SJSA1 (cell line): ENCODE data around the gene FKBP1A. TPM values are rescaled to one million over a fixed set of nuclear protein-coding genes. Genes with fewer than 3 reads are reported as not detected.

Experiments used
- DNase-seq, 2 experiments: peaks; one replicate each; pipeline ENCODE4 v3.0.0-alpha.2; 2015 to 2020; ENCODE audit warnings: low spot score in 2 of 2, low read depth in 1 of 2
- H3K27ac ChIP-seq: fragments of 250-450 bp; sonication (Bioruptor Pico); 2 replicates; pipeline ENCODE4 v1.5.1; 2020; ENCODE audit warnings: mild to moderate bottlenecking, moderate library complexity
- H3K27me3 ChIP-seq: fragments of 250-450 bp; sonication (Bioruptor Pico); replicated peaks from 2 replicates; pipeline ENCODE4 v1.5.1; 2020; ENCODE audit warnings: mild to moderate bottlenecking, moderate library complexity
- H3K36me3 ChIP-seq: fragments of 250-450 bp; sonication (Bioruptor Pico); 2 replicates; pipeline ENCODE4 v1.5.1; 2020; ENCODE audit warnings: mild to moderate bottlenecking
- H3K4me1 ChIP-seq: fragments of 250-450 bp; sonication (Bioruptor Pico); replicated peaks from 2 replicates; pipeline ENCODE4 v1.6.1; 2021; ENCODE audit warnings: mild to moderate bottlenecking
- H3K4me3 ChIP-seq: fragments of 250-450 bp; sonication (Bioruptor Pico); 2 replicates; pipeline ENCODE4 v1.5.1; 2020; ENCODE audit warnings: mild to moderate bottlenecking
- H3K9me3 ChIP-seq: fragments of 250-450 bp; sonication (Bioruptor Pico); replicated peaks from 2 replicates; pipeline ENCODE4 v1.5.1; 2020; ENCODE audit warnings: mild to moderate bottlenecking
- total RNA-seq: library from RNA; depleted of rRNA; stranded (reverse); fragments of >200 nt; shearing (Covaris generic); gene quantifications from 2 replicates; pipeline ENCODE4 v1.2.3, GENCODE V29; 2014; rRNA removed

The FKBP1A gene
- 75.3 and 98.6 TPM in 2 replicates for total RNA-seq

GRCh38 chr20:1392693-1393506 is at the start of gene FKBP1A:
Gene FKBP1A, minus strand, starts transcription at chr20:1393054. Its CDS starts 56 bp downstream, at chr20:1392998.
- Histone ChIP-seq H3K27ac (no peak within 1 kb of the TSS), H3K27me3 (no peaks in the 10 kb centered on the region), H3K36me3 (peaks cover 14% of the 10 kb centered on the region), H3K9me3 (no peaks in the 10 kb centered on the region), H3K4me3 (peak within 1 kb of the TSS; percentile 80), H3K4me1 (peaks cover 31% of the 10 kb centered on the region)
- peak; percentile 90 to 91 for DNase-seq

GRCh38 chr20:1442304-1442703 is 49.5 kb upstream of the FKBP1A start:
- DNase-seq: no peak
- Histone ChIP-seq H3K36me3 (peaks cover 59% of the 10 kb centered on the region), H3K4me3 (no peak overlapping the region), H3K27me3 (no peaks in the 10 kb centered on the region), H3K9me3 (no peaks in the 10 kb centered on the region), H3K27ac (no peak overlapping the region), H3K4me1 (no peaks in the 10 kb centered on the region)

GRCh38 chr20:1441133-1441532 is 48.3 kb upstream of the FKBP1A start:
- Histone ChIP-seq H3K4me3 (no peak overlapping the region), H3K36me3 (peaks cover 47% of the 10 kb centered on the region), H3K27me3 (no peaks in the 10 kb centered on the region), H3K9me3 (no peaks in the 10 kb centered on the region), H3K27ac (no peak overlapping the region), H3K4me1 (no peaks in the 10 kb centered on the region)
- no peak for DNase-seq

- Histone ChIP-seq H3K4me3 (no peak overlapping the region), H3K9me3 (no peaks in the 10 kb centered on the region), H3K27me3 (no peaks in the 10 kb centered on the region), H3K27ac (no peak overlapping the region), H3K36me3 (peaks cover 36% of the 10 kb centered on the region), H3K4me1 (peaks cover 3% of the 10 kb centered on the region)
- DNase-seq: no peak
Observed at GRCh38 chr20:1440024-1440423, 47.2 kb upstream of the FKBP1A start.

GRCh38 chr20:1438361-1438760 is 45.5 kb upstream of the FKBP1A start:
- no peak for DNase-seq
- H3K4me3 ChIP-seq: no peak overlapping the region
- peaks cover 19% of the 10 kb centered on the region for H3K36me3 ChIP-seq
- no peaks in the 10 kb centered on the region for H3K27me3 ChIP-seq
- H3K27ac ChIP-seq: no peak overlapping the region
- H3K9me3 ChIP-seq: no peaks in the 10 kb centered on the region
- H3K4me1 ChIP-seq: peaks cover 11% of the 10 kb centered on the region

- Histone ChIP-seq H3K4me1 (peaks cover 11% of the 10 kb centered on the region), H3K27ac (no peak overlapping the region), H3K9me3 (no peaks in the 10 kb centered on the region), H3K36me3 (peaks cover 10% of the 10 kb centered on the region), H3K4me3 (no peak overlapping the region), H3K27me3 (no peaks in the 10 kb centered on the region)
- peak; percentile 55 to 63 for DNase-seq
Observed at GRCh38 chr20:1437235-1437904, 44.5 kb upstream of the FKBP1A start.

- Histone ChIP-seq H3K27me3 (no peaks in the 10 kb centered on the region), H3K4me1 (peaks cover 11% of the 10 kb centered on the region), H3K36me3 (peaks cover under 1% of the 10 kb centered on the region; the same call in 1 of the 2 replicates), H3K27ac (no peak overlapping the region), H3K4me3 (no peak overlapping the region), H3K9me3 (no peaks in the 10 kb centered on the region; the same call in 1 of the 2 replicates)
- DNase-seq: no peak
Observed at GRCh38 chr20:1436263-1436662, 43.4 kb upstream of the FKBP1A start.

GRCh38 chr20:1435337-1435699 is 42.5 kb upstream of the FKBP1A start:
- no peaks in the 10 kb centered on the region for H3K27me3 ChIP-seq
- H3K4me1 ChIP-seq: peaks cover 11% of the 10 kb centered on the region
- H3K36me3 ChIP-seq: no peaks in the 10 kb centered on the region
- no peaks in the 10 kb centered on the region; the same call in 1 of the 2 replicates for H3K9me3 ChIP-seq
- H3K4me3 ChIP-seq: no peak overlapping the region
- no peak for DNase-seq
- no peak overlapping the region for H3K27ac ChIP-seq

- Histone ChIP-seq H3K4me3 (no peak overlapping the region), H3K27me3 (no peaks in the 10 kb centered on the region), H3K4me1 (peaks cover 11% of the 10 kb centered on the region), H3K36me3 (no peaks in the 10 kb centered on the region), H3K27ac (peak overlapping the region; percentile 27; the same call in 1 of the 2 replicates), H3K9me3 (no peaks in the 10 kb centered on the region; the same call in 1 of the 2 replicates)
- DNase-seq: peak; percentile 41 to 71
Observed at GRCh38 chr20:1434571-1435336, 41.9 kb upstream of the FKBP1A start.

- Histone ChIP-seq H3K27ac (no peak overlapping the region), H3K36me3 (no peaks in the 10 kb centered on the region), H3K4me3 (no peak overlapping the region), H3K27me3 (no peaks in the 10 kb centered on the region), H3K9me3 (no peaks in the 10 kb centered on the region; the same call in 1 of the 2 replicates), H3K4me1 (peaks cover 16% of the 10 kb centered on the region)
- DNase-seq: no peak
Observed at GRCh38 chr20:1431158-1431557, 38.3 kb upstream of the FKBP1A start.

GRCh38 chr20:1430004-1430451 is 37.2 kb upstream of the FKBP1A start:
- Histone ChIP-seq H3K4me3 (no peak overlapping the region), H3K9me3 (no peaks in the 10 kb centered on the region; the same call in 1 of the 2 replicates), H3K36me3 (no peaks in the 10 kb centered on the region), H3K27me3 (no peaks in the 10 kb centered on the region), H3K4me1 (peaks cover 14% of the 10 kb centered on the region), H3K27ac (no peak overlapping the region)
- no peak for DNase-seq

- peaks cover 6% of the 10 kb centered on the region; the same call in 1 of the 2 replicates for H3K4me1 ChIP-seq
- H3K36me3 ChIP-seq: no peaks in the 10 kb centered on the region
- DNase-seq: no peak
- H3K27me3 ChIP-seq: no peaks in the 10 kb centered on the region
- H3K27ac ChIP-seq: no peak overlapping the region
- H3K9me3 ChIP-seq: no peaks in the 10 kb centered on the region; the same call in 1 of the 2 replicates
- no peak overlapping the region for H3K4me3 ChIP-seq
Observed at GRCh38 chr20:1429143-1429728, 36.4 kb upstream of the FKBP1A start.

GRCh38 chr20:1427457-1428054 is 34.7 kb upstream of the FKBP1A start:
- Histone ChIP-seq H3K27ac (no peak overlapping the region), H3K27me3 (no peaks in the 10 kb centered on the region), H3K4me3 (no peak overlapping the region), H3K4me1 (peaks cover 6% of the 10 kb centered on the region; the same call in 1 of the 2 replicates), H3K36me3 (no peaks in the 10 kb centered on the region), H3K9me3 (no peaks in the 10 kb centered on the region; the same call in 1 of the 2 replicates)
- DNase-seq: no peak
